ENCODE measurements around the gene ZBTB6. TPM values are rescaled to one million over a fixed set of nuclear protein-coding genes. Genes with fewer than 3 reads are reported as not detected.

Gene ZBTB6
- total and polyA plus RNA-seq, 9 of the 15 experiments (the other 6 are each of a cell fraction or from before 2014, with no cell fraction given) = 1.4 to 7.2 (median 5.3) TPM

DNA sequence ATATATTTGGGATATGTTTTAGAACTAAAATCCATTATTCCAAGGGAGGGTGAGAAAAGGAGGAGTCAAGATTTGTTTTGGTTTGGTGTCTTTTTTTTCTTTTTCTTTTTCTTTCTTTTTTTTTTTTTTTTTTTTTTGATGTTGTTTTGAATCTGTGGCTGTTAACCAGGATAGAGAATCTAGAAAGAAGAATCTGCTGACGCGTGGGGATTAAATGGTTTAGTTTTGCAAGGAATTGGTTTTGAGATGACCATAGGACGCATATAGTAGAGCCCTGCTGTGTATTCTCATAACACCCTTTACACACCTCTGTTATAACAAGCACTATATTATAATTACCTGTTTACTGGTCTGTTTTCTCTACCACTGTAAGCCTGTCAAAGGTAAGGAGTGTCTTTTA is 37.1 kb upstream of the ZBTB6 start:
- Histone ChIP-seq H3K36me3 (ENCODE audit: control insufficient read depth, insufficient read depth, low read length) (0 out of 3 replicates have a peak, but pooled peaks cover 3% of the 10 kb centered on the region), H3K27me3 (ENCODE audit: control insufficient read depth in 2 of 2, insufficient read depth in 2 of 2, low read length in 2 of 2) (no peaks in the 10 kb centered on the region), H3K9me3 (replicated peaks; ENCODE audit: control insufficient read depth, insufficient read depth, low read depth, low read length) (no peaks in the 10 kb centered on the region), H3K27ac (ENCODE audit: extremely low read depth, low read depth, low read length) (no peak overlapping the region), H3K4me2 (ENCODE audit: insufficient read depth, low read length) (no peak overlapping the region), H3K4me1 (replicated peaks in 1 of 2; ENCODE audit: control insufficient read depth in 2 of 2, insufficient read depth in 2 of 2, low read length in 2 of 2) (peaks cover 0 to 9% of the 10 kb centered on the region in 2 experiments; a peak in 2 of 5 replicates), H2AFZ (ENCODE audit: low read depth, low read length) (no peak overlapping the region), H3K9me1 (ENCODE audit: control insufficient read depth, insufficient read depth, low read length) (no peaks in the 10 kb centered on the region), H3K79me2 (ENCODE audit: control insufficient read depth, insufficient read depth, low read length) (peaks cover 49% of the 10 kb centered on the region), H3K4me3 (no peak overlapping the region), H3K9ac (ENCODE audit: insufficient read depth in 1 of 2, low read depth in 2 of 2, low read length in 2 of 2) (no peak overlapping the region), H4K20me1 (replicated peaks; ENCODE audit: control insufficient read depth, insufficient read depth, low read length) (no peaks in the 10 kb centered on the region)
- FAIRE-seq (no peak), DNase-seq (ENCODE audit: extremely low read depth in 1 of 4, low spot score in 3 of 4) (no peak), ATAC-seq (no peak)
- POLR2A ChIA-PET = no interaction called here
- 97% methylated on average over 3 of the region's 3 CpGs for WGBS (ENCODE audit: insufficient coverage, low coverage, missing lambda C conversion rate)
- no TSS peak for BruUV-seq (replicated peaks)
- in situ Hi-C loops (cut with MboI) = no loop called here
- CTCF ChIA-PET (ENCODE audit: low intra/inter-chr PET ratio) = no interaction called here
- intact Hi-C loops (cut with micrococcal nuclease) = no loop called here
- TF ChIP-seq JUND (IDR thresholded peaks at IDR 0.05; ENCODE audit: borderline replicate concordance, low read depth, low read length) (no peak), JUND (tag; IDR thresholded peaks at IDR 0.05; ENCODE audit: borderline replicate concordance, low read depth, low read length) (no peak), MAFF (IDR thresholded peaks at IDR 0.05; ENCODE audit: low read length) (peak; percentile 23; the same call in 1 of the 2 replicates), ZNF316 (IDR thresholded peaks at IDR 0.05) (peak; percentile 66), IRF1 (CRISPR knock-in tag; IDR thresholded peaks at IDR 0.05; ENCODE audit: borderline replicate concordance) (no peak), RBM15 (IDR thresholded peaks at IDR 0.05; ENCODE audit: insufficient read depth, low read length) (no peak), STAT5A (IDR thresholded peaks at IDR 0.05; ENCODE audit: borderline replicate concordance, low read length) (no peak), SRSF1 (IDR thresholded peaks at IDR 0.05; ENCODE audit: low read depth, low read length) (no peak), C11orf30 (IDR thresholded peaks at IDR 0.05; ENCODE audit: low read depth) (peak; percentile 26; the same call in 1 of the 2 replicates), MTA1 (IDR thresholded peaks at IDR 0.05; ENCODE audit: borderline replicate concordance) (no peak), FOXJ3 (CRISPR knock-in tag; IDR thresholded peaks at IDR 0.05) (no peak), PPARD (CRISPR knock-in tag; IDR thresholded peaks at IDR 0.05) (no peak), CBX3 (IDR thresholded peaks at IDR 0.05; ENCODE audit: borderline replicate concordance in 1 of 2, low read length in 2 of 2) (no peak), HEY1 (CRISPR knock-in tag; IDR thresholded peaks at IDR 0.05; ENCODE audit: borderline replicate concordance) (no peak), SIN3A (IDR thresholded peaks at IDR 0.05; ENCODE audit: borderline replicate concordance in 2 of 2, control insufficient read depth in 1 of 2, low read depth in 2 of 2, low read length in 2 of 2) (no peak)
- TF ChIP-seq, protein P1, sequence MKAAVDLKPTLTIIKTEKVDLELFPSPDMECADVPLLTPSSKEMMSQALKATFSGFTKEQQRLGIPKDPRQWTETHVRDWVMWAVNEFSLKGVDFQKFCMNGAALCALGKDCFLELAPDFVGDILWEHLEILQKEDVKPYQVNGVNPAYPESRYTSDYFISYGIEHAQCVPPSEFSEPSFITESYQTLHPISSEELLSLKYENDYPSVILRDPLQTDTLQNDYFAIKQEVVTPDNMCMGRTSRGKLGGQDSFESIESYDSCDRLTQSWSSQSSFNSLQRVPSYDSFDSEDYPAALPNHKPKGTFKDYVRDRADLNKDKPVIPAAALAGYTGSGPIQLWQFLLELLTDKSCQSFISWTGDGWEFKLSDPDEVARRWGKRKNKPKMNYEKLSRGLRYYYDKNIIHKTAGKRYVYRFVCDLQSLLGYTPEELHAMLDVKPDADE (conservative IDR thresholded peaks at IDR 0.05; ENCODE audit: control insufficient read depth, low read depth, low read length) = no peak
- TF ChIP-seq, protein P2, sequence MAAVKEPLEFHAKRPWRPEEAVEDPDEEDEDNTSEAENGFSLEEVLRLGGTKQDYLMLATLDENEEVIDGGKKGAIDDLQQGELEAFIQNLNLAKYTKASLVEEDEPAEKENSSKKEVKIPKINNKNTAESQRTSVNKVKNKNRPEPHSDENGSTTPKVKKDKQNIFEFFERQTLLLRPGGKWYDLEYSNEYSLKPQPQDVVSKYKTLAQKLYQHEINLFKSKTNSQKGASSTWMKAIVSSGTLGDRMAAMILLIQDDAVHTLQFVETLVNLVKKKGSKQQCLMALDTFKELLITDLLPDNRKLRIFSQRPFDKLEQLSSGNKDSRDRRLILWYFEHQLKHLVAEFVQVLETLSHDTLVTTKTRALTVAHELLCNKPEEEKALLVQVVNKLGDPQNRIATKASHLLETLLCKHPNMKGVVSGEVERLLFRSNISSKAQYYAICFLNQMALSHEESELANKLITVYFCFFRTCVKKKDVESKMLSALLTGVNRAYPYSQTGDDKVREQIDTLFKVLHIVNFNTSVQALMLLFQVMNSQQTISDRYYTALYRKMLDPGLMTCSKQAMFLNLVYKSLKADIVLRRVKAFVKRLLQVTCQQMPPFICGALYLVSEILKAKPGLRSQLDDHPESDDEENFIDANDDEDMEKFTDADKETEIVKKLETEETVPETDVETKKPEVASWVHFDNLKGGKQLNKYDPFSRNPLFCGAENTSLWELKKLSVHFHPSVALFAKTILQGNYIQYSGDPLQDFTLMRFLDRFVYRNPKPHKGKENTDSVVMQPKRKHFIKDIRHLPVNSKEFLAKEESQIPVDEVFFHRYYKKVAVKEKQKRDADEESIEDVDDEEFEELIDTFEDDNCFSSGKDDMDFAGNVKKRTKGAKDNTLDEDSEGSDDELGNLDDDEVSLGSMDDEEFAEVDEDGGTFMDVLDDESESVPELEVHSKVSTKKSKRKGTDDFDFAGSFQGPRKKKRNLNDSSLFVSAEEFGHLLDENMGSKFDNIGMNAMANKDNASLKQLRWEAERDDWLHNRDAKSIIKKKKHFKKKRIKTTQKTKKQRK (IDR thresholded peaks at IDR 0.05; ENCODE audit: borderline replicate concordance, low read depth, low read length) = no peak
- TF ChIP-seq, protein P3, sequence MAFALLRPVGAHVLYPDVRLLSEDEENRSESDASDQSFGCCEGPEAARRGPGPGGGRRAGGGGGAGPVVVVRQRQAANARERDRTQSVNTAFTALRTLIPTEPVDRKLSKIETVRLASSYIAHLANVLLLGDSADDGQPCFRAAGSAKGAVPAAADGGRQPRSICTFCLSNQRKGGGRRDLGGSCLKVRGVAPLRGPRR (CRISPR knock-in tag; IDR thresholded peaks at IDR 0.05) = no peak
